ENCODE data around the gene ZNF771.
"Not testable (repeated sequence)": the region's sequence is repeated elsewhere in the genome, so short reads cannot be mapped to it uniquely, and the experiment has no call there.

Gene ZNF771

GRCh38 chr16:30375864-30376263, 31.5 kb upstream of the ZNF771 start:
- in situ Hi-C loops (cut with HindIII; ENCODE audit: low sequenced_read_pairs) = no loop called here

GRCh38 chr16:30376461-30376902, 30.9 kb upstream of the ZNF771 start:
- in situ Hi-C loops (cut with HindIII; ENCODE audit: low sequenced_read_pairs) = no loop called here

GRCh38 chr16:30377050-30377811, 30.2 kb upstream of the ZNF771 start:
- in situ Hi-C loops (cut with HindIII; ENCODE audit: low sequenced_read_pairs) = no loop called here

GRCh38 chr16:30377812-30378235, 29.6 kb upstream of the ZNF771 start:
- in situ Hi-C loops (cut with HindIII; ENCODE audit: low sequenced_read_pairs) = no loop called here

GRCh38 chr16:30378236-30379157, 28.9 kb upstream of the ZNF771 start:
- in situ Hi-C loops (cut with HindIII; ENCODE audit: low sequenced_read_pairs) = no loop called here

GRCh38 chr16:30379158-30379783, 28.1 kb upstream of the ZNF771 start:
- in situ Hi-C loops (cut with HindIII; ENCODE audit: low sequenced_read_pairs) = no loop called here

GRCh38 chr16:30380072-30380802, 27.2 kb upstream of the ZNF771 start:
- in situ Hi-C loops (cut with HindIII; ENCODE audit: low sequenced_read_pairs) = no loop called here

- in situ Hi-C loops (cut with HindIII; ENCODE audit: low sequenced_read_pairs) = no loop called here
These were observed 26.6 kb upstream of the ZNF771 start for GRCh38 chr16:30380803-30381208.

GRCh38 chr16:30381291-30382041, 25.9 kb upstream of the ZNF771 start:
- in situ Hi-C loops (cut with HindIII; ENCODE audit: low sequenced_read_pairs) = no loop called here

GRCh38 chr16:30382111-30382881, 25.1 kb upstream of the ZNF771 start, which contains the start of gene SEPTIN1:
SEPTIN1 (minus strand) TSS chr16:30382561; CDS start chr16:30382542, 19 bp downstream.
- in situ Hi-C loops (cut with HindIII; ENCODE audit: low sequenced_read_pairs) = no loop called here

- in situ Hi-C loops (cut with HindIII; ENCODE audit: low sequenced_read_pairs) = no loop called here
These were observed 23.9 kb upstream of the ZNF771 start for GRCh38 chr16:30383521-30383920.

GRCh38 chr16:30394592-30395154, 12.7 kb upstream of the ZNF771 start:
- in situ Hi-C loops (cut with HindIII; ENCODE audit: low sequenced_read_pairs) = no loop called here

GRCh38 chr16:30395155-30395991, 12.0 kb upstream of the ZNF771 start, which contains the start of gene ZNF48:
ZNF48 (plus strand) TSS chr16:30395420; CDS start chr16:30395795, 375 bp downstream.
- in situ Hi-C loops (cut with HindIII; ENCODE audit: low sequenced_read_pairs) = no loop called here

GRCh38 chr16:30395992-30396585, 11.3 kb upstream of the ZNF771 start:
- in situ Hi-C loops (cut with HindIII; ENCODE audit: low sequenced_read_pairs) = no loop called here

- in situ Hi-C loops (cut with HindIII; ENCODE audit: low sequenced_read_pairs) = not testable (repeated sequence)
These were observed 10.8 kb upstream of the ZNF771 start for GRCh38 chr16:30396627-30397026.

- in situ Hi-C loops (cut with HindIII; ENCODE audit: low sequenced_read_pairs) = no loop called here
These were observed 10.3 kb upstream of the ZNF771 start for GRCh38 chr16:30397056-30397455.

Data from endothelial cell of hepatic sinusoid (primary cell).